GM12875 (cell line): Measurements from ENCODE around the gene EIF2B2.

Experiments
- H3K4me3 ChIP-seq: one replicate; pipeline ENCODE4 v1.5.1; 2011; ENCODE audit warnings: low read depth, low read length, control low read depth
- TF ChIP-seq, protein P1 (sequence below): IDR thresholded peaks from 2 replicates; pipeline ENCODE4 v1.5.1; 2011; ENCODE audit warnings: low read depth, mild to moderate bottlenecking, control low read depth, inconsistent platforms, low read length, moderate library complexity, borderline replicate concordance; ENCODE audit not compliant: insufficient read depth

The EIF2B2 gene

DNA sequence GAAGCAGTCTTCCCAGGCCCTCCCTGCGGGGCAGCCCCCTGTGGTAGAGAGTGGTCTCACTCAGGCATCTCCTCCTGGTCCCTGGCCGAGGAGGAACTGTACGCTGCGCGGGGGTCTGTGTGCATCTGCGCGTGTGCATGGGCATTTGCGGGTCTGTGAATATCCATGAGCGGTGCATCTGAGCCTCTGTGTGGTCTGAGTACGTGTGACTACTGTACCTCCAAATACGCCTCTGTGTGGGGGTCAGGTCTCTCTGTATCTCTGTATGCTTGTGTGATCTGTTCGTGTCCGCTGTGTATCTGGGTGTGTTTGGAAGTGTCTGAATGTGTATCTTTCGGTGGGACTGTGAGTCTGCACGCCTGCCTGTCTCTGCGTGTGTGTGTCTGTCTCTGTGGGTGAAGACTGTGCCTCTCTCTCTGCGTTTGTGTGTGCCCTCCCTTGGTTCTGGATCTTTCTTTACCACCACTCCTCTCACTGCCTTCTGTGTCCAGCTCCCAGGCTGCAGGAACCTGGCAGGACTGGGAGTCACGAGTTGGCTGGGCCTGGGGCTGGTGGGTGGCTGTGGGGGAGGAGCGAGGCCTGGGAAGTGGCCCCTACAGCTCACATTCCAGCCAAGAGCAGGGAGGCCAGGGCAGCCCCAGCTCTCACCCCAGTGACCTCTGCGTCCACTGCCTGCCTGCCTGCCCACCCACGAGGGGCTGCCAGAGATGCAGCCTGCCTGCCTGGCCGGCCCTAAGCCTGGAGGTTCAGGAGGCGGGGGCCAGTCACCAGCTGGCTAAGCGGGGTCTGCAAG, 46.2 kb upstream of the EIF2B2 start:
- no peak overlapping the region for H3K4me3 ChIP-seq
- TF ChIP-seq, protein P1, sequence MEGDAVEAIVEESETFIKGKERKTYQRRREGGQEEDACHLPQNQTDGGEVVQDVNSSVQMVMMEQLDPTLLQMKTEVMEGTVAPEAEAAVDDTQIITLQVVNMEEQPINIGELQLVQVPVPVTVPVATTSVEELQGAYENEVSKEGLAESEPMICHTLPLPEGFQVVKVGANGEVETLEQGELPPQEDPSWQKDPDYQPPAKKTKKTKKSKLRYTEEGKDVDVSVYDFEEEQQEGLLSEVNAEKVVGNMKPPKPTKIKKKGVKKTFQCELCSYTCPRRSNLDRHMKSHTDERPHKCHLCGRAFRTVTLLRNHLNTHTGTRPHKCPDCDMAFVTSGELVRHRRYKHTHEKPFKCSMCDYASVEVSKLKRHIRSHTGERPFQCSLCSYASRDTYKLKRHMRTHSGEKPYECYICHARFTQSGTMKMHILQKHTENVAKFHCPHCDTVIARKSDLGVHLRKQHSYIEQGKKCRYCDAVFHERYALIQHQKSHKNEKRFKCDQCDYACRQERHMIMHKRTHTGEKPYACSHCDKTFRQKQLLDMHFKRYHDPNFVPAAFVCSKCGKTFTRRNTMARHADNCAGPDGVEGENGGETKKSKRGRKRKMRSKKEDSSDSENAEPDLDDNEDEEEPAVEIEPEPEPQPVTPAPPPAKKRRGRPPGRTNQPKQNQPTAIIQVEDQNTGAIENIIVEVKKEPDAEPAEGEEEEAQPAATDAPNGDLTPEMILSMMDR: no peak

DNA sequence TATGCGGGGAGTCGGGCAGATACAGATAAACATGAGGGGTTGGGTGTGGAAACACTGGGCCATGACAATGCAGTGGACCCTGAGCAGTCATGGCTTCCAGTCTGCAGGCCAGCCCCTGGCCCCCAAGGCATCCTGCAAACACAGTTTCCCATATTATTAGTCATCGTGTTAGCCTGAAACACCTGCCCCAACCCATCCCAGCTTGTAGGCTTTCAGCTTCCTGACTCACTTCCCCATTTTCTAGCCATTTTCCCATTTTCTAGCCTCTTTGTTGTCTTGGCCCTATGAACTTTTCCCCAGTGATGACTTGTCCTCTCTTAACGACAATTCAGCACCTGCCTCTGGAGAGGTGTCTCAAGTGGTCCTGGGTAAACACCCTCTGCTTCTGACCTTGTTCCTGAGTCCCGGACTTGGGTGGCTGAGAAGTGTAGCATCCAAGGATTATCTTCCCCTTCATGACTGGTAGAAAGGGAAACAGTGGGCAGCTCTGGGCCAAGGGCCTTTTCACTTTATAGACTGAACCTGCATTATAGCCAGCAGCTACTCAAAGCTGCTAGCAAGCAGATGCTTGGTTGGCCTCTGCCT, 43.0 kb upstream of the EIF2B2 start:
- H3K4me3 ChIP-seq: no peak overlapping the region
- TF ChIP-seq, protein P1: no peak

DNA sequence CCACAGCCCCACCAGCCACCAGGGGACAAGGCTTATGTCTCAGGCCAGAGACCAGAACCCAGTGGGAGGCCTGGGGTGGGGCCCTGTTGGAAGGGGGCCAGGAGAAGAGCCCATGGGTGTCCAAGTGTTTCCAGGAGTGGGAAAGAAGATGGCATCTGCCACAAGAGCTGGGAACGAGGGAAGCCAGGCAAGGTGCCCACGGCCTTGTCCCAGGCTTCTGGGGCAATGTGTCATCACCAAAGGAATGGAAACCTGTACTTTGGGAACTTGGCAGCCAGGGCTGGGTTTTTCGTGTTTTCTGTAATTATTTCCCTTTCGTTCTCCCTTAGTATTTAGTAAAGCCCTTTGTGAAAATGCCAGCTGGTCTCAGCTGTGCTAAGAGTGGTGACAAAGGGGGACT, 42.0 kb upstream of the EIF2B2 start:
- TF ChIP-seq, protein P1: no peak
- no peak overlapping the region for H3K4me3 ChIP-seq

DNA sequence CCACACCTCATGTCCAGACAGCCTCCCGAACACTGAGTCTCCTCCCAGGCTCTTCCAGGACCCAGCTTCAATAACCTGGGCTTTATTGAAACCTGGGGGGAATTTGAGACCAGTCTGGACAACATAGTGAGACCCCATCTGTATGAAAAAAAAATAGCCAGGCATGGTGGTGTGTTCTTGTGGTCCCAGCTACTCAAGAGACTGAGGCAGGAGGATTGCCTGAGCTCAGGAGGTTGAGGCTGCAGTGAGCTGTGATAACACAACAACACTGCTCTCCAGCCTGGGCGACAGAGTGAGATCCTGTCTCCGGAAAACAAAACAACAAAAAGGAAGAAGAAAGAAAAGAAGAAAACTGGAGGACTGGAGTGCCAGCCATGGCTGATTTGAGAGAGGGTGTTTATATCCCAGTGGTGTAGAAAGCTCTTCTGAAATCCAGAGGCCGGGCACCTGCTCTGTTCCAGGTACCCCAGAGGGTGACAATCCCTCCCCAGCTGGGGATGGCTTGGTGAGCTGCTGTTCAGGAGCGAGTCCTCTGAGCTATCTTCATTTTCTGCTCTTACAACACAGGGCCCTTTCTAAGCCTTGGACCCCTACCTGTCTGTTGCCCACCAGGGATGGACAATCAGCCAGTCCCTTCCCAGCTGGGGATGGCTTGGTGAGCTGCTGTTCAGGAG, 41.3 kb upstream of the EIF2B2 start:
- TF ChIP-seq, protein P1: no peak

DNA sequence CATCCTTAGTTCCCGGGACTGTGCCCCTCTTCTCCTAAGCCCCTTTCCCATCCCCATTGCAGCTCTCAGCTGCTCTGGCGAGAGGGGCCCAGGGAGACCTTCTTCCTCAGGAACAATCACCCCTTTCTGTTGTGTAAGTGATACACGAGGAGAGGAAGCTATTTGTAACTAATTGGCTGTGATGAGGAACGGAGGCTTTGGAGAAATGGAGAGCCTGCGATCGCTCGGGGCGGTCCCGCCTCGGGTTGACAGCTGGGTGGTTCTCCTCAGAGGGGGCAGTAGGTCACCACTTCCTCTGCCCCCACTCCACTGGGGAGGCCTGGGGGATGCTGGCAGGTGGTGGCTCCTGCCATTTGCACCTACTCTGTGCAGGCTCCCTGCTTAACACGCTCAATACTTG, 40.7 kb upstream of the EIF2B2 start:
- TF ChIP-seq, protein P1: no peak
- no peak overlapping the region for H3K4me3 ChIP-seq

More for the DNA sequence above, 41.3 kb upstream of the EIF2B2 start:
- H3K4me3 ChIP-seq: no peak overlapping the region

DNA sequence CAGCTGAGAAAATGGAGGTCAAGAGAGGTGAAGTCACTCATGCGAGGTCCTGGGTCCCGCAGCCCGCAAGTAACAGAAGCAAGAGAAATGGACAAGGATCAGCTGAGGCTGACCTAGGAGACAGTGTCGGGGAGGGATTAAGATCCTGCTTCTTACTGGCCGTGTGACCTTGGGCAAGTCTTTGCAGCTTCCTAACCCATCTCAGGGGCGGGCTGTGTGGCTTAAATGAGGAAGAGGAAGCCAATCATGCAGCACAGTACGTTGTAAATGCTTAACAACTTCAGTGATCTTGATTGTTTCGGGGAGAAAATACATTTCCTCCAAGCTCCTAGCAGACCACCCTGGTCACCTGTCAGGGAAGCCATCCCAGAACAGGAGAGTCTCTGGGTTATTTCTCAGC, 40.2 kb upstream of the EIF2B2 start:
- TF ChIP-seq, protein P1: no peak
- no peak overlapping the region for H3K4me3 ChIP-seq
